IPS-15b (cell line): ENCODE data around the gene TMEM101.
"Not testable (repeated sequence)": the region's sequence is repeated elsewhere in the genome, so short reads cannot be mapped to it uniquely, and the experiment has no call there.

ENCODE experiments used
- H3K27me3 ChIP-seq: one replicate; pipeline ENCODE4 v1.6.1; 2013; ENCODE audit warnings: low read length; ENCODE audit not compliant: control insufficient read depth, insufficient read depth
- H3K36me3 ChIP-seq: one replicate; pipeline ENCODE4 v1.6.1; 2013; ENCODE audit warnings: low read length; ENCODE audit not compliant: control insufficient read depth, insufficient read depth
- H3K4me1 ChIP-seq: one replicate; pipeline ENCODE4 v1.6.1; 2013; ENCODE audit warnings: mild to moderate bottlenecking, low read length; ENCODE audit not compliant: control insufficient read depth, insufficient read depth
- H3K4me3 ChIP-seq: one replicate; pipeline ENCODE4 v1.5.1; 2013; ENCODE audit warnings: low read depth, low read length
- H3K9ac ChIP-seq: one replicate; pipeline ENCODE4 v1.6.1; 2013; ENCODE audit warnings: low read depth, mild to moderate bottlenecking, low read length
- H3K9me3 ChIP-seq: one replicate; pipeline ENCODE4 v1.6.1; 2013; ENCODE audit warnings: mild to moderate bottlenecking, low read length; ENCODE audit not compliant: control insufficient read depth, insufficient read depth

TMEM101 gene

GRCh38 chr17:43978078-43978477 is 36.7 kb downstream of the TMEM101 start:
- Histone ChIP-seq H3K36me3 (no peaks in the 10 kb centered on the region), H3K27me3 (peaks cover 12% of the 10 kb centered on the region)

GRCh38 chr17:43976963-43977837 is 37.6 kb downstream of the TMEM101 start:
- H3K4me1 ChIP-seq, result no peaks in the 10 kb centered on the region
- no peaks in the 10 kb centered on the region for H3K36me3 ChIP-seq
- H3K9ac ChIP-seq, result no peak overlapping the region
- no peak overlapping the region for H3K4me3 ChIP-seq
- H3K9me3 ChIP-seq, result no peaks in the 10 kb centered on the region
- H3K27me3 ChIP-seq, result peaks cover 4% of the 10 kb centered on the region

More at GRCh38 chr17:43978078-43978477, 36.7 kb downstream of the TMEM101 start:
- no peaks in the 10 kb centered on the region for H3K9me3 ChIP-seq
- H3K4me1 ChIP-seq, result no peaks in the 10 kb centered on the region
- no peak overlapping the region for H3K4me3 ChIP-seq
- H3K9ac ChIP-seq, result no peak overlapping the region

- Histone ChIP-seq H3K4me3 (no peak overlapping the region), H3K4me1 (no peaks in the 10 kb centered on the region), H3K9ac (no peak overlapping the region), H3K36me3 (no peaks in the 10 kb centered on the region), H3K27me3 (no peaks in the 10 kb centered on the region), H3K9me3 (no peaks in the 10 kb centered on the region)
Measured at GRCh38 chr17:43975898-43976297, 38.9 kb downstream of the TMEM101 start.

GRCh38 chr17:43974382-43975266 is 40.1 kb downstream of the TMEM101 start:
- Histone ChIP-seq H3K27me3 (no peaks in the 10 kb centered on the region), H3K4me3 (no peak overlapping the region), H3K9me3 (no peaks in the 10 kb centered on the region), H3K36me3 (no peaks in the 10 kb centered on the region), H3K9ac (no peak overlapping the region), H3K4me1 (no peaks in the 10 kb centered on the region)

GRCh38 chr17:43972444-43973212 is 42.1 kb downstream of the TMEM101 start:
- not testable (repeated sequence) for H3K9ac ChIP-seq, H3K27me3 ChIP-seq, H3K9me3 ChIP-seq, H3K4me3 ChIP-seq, H3K4me1 ChIP-seq, H3K36me3 ChIP-seq

DNA sequence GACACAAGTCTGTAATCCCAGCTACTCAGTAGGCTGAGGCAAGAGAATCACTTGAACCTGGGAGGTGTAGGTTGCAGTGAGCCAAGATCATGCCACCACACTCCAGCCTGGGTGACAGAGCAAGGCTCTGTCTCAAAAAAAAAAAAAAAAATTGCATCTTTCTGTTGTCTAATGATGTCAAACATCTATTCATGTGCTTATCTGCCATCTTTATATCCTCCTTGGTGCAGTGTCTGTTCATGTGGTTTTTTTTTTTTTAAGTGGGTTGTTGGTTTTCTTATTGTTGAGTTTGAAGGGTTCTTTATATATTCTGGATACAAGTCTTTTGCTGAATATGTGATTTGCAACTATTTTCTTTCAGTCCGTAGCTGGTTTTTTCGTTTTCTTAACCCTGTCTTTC is 43.3 kb downstream of the TMEM101 start:
- H3K4me3 ChIP-seq, H3K9ac ChIP-seq, H3K9me3 ChIP-seq, H3K4me1 ChIP-seq, H3K27me3 ChIP-seq, H3K36me3 ChIP-seq: not testable (repeated sequence)

GRCh38 chr17:43970366-43970765 is 44.4 kb downstream of the TMEM101 start:
- H3K27me3 ChIP-seq, result no peaks in the 10 kb centered on the region
- H3K36me3 ChIP-seq, result no peaks in the 10 kb centered on the region
- no peak overlapping the region for H3K4me3 ChIP-seq
- no peaks in the 10 kb centered on the region for H3K9me3 ChIP-seq
- no peaks in the 10 kb centered on the region for H3K4me1 ChIP-seq
- H3K9ac ChIP-seq, result no peak overlapping the region

GRCh38 chr17:43967251-43967875 is 47.4 kb downstream of the TMEM101 start:
- Histone ChIP-seq H3K9me3 (no peaks in the 10 kb centered on the region), H3K36me3 (no peaks in the 10 kb centered on the region), H3K27me3 (no peaks in the 10 kb centered on the region), H3K4me1 (no peaks in the 10 kb centered on the region), H3K9ac (no peak overlapping the region), H3K4me3 (no peak overlapping the region)

DNA sequence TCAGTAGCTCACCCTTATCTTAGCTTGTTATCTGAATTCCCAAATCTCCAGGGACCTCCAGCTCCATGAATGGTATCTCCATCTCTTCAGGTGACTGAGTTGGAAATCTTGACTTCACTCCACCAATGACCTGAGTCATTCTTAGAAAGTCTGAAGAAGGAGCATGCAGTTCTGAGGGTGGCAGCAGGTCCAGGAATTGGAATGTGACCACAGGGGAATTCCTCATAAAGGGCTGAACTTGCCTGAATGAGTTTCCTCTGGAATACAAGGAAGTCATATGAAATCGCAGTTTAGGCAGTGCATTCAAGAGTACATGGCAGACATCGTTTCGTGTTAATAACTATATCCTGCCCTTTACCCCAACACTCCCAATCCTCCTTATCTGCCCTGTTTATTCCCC is 48.5 kb downstream of the TMEM101 start:
- H3K9ac ChIP-seq, result no peak overlapping the region
- H3K9me3 ChIP-seq, result no peaks in the 10 kb centered on the region
- no peaks in the 10 kb centered on the region for H3K27me3 ChIP-seq
- H3K4me1 ChIP-seq, result no peaks in the 10 kb centered on the region
- no peaks in the 10 kb centered on the region for H3K36me3 ChIP-seq
- no peak overlapping the region for H3K4me3 ChIP-seq

- Histone ChIP-seq H3K4me3 (no peak overlapping the region), H3K27me3 (no peaks in the 10 kb centered on the region), H3K9ac (no peak overlapping the region), H3K9me3 (no peaks in the 10 kb centered on the region), H3K4me1 (no peaks in the 10 kb centered on the region), H3K36me3 (no peaks in the 10 kb centered on the region)
Measured at GRCh38 chr17:43962479-43962878, 52.3 kb downstream of the TMEM101 start.

DNA sequence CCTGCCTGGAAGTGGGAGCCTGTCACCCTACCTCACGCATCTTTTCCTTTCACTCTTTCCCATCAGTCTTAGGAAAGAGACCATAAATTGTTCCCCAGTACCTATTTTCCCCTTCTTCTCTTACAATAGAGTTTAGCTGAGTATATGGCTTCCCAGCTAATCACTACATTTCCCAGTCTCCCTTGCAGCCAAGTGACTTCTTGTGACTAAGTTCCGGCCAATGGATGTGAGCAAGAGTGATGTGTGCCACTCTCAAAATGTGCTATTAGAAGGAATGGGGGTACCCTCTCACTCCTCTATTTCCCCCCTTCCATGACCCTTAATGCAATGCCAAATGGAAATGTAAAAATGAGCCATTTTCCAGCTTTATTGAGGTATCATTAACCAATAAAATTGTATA is 52.8 kb downstream of the TMEM101 start:
- no peaks in the 10 kb centered on the region for H3K36me3 ChIP-seq
- H3K27me3 ChIP-seq, result no peaks in the 10 kb centered on the region
- no peaks in the 10 kb centered on the region for H3K4me1 ChIP-seq
- no peak overlapping the region for H3K9ac ChIP-seq
- no peaks in the 10 kb centered on the region for H3K9me3 ChIP-seq
- no peak overlapping the region for H3K4me3 ChIP-seq
